Cardiac muscle cell (in vitro differentiated cells and primary cell): ENCODE data around the gene MOG. TPM values are rescaled to one million over a fixed set of nuclear protein-coding genes. Genes with fewer than 3 reads are reported as not detected.

Experiments
- DNase-seq, 2 donors: peaks; one replicate each; pipeline versions ENCODE4 v3.0.0 to v3.0.0-alpha.2; 2010 to 2017; ENCODE audit warnings: low read depth in 1 of 2, low spot score in 1 of 2
- H3K27ac ChIP-seq: fragments of 200-600 bp; sonication (generic); 2 replicates; pipeline ENCODE4 v1.5.1; 2016
- H3K27me3 ChIP-seq: fragments of 200-600 bp; sonication (generic); 2 replicates; pipeline ENCODE4 v1.6.0; 2016; ENCODE audit warnings: control low read depth
- H3K36me3 ChIP-seq: fragments of 200-600 bp; sonication (generic); 2 replicates; pipeline ENCODE4 v1.5.1; 2016; ENCODE audit warnings: control low read depth
- H3K4me1 ChIP-seq: fragments of 200-600 bp; sonication (generic); 2 replicates; pipeline ENCODE4 v1.8.1; 2017; ENCODE audit warnings: low read depth, mild to moderate bottlenecking, mixed run types
- H3K4me3 ChIP-seq: fragments of 200-600 bp; sonication (generic); 2 replicates; pipeline ENCODE4 v1.5.1; 2016; ENCODE audit warnings: mild to moderate bottlenecking
- H3K9me3 ChIP-seq: fragments of 200-600 bp; sonication (generic); 2 replicates; pipeline ENCODE4 v1.5.1; 2017; ENCODE audit warnings: low read depth, mild to moderate bottlenecking, control low read depth
- polyA plus RNA-seq: library from polyadenylated mRNA; unstranded; fragments of >200 nt; fragmentation: Nextera tagmentation; extraction: Ambion mirVana; gene quantifications from 2 replicates; pipeline ENCODE4 v1.2.1, GENCODE V29; 2016
- total RNA-seq: library from RNA; depleted of rRNA; stranded (reverse); fragments of >200 nt; gene quantifications from 2 replicates; pipeline ENCODE4 v1.2.3, GENCODE V29; 2016
- TF ChIP-seq, protein P1 (sequence below): IDR thresholded peaks from 2 replicates; pipeline ENCODE4 v1.5.1; 2012; ENCODE audit warnings: low read depth, mild to moderate bottlenecking, low read length

Gene MOG
- total and polyA plus RNA-seq, 2 experiments from 2014 or later, result 1.8 to 2.4 TPM

DNA sequence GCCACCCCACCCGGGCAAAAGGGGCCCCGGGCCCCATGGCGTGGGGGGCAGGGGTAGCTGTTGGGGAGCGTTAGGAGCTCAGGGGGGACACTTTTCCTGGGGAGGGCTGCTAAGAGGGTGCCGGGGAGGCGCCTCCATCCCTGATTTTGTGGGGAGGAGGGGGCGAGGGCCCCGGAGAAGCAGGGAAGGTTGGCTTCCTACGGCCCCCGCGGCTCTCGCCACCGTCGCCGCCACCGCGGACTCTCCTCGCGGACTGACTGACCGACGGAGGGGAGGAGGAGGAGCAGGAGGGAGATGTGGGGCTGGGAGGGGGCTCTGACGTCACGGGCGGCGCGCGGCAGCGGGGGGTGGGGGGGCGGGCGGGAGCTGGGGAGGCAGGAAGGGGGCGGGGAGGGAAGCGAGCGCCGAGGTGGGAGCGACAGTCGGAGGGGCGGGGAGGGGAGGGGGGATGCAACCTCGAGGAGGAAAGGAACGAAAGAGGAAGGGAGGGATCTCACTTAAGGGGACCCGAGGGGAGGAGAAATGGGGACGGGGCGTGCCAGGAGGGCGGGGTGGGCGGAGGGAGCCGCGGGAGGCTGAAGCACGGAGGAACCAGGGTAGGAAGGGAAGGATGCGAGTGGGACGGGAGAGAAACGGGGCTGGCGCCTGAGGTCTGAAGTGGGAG is 29.0 kb upstream of the MOG start:
- TF ChIP-seq, protein P1, sequence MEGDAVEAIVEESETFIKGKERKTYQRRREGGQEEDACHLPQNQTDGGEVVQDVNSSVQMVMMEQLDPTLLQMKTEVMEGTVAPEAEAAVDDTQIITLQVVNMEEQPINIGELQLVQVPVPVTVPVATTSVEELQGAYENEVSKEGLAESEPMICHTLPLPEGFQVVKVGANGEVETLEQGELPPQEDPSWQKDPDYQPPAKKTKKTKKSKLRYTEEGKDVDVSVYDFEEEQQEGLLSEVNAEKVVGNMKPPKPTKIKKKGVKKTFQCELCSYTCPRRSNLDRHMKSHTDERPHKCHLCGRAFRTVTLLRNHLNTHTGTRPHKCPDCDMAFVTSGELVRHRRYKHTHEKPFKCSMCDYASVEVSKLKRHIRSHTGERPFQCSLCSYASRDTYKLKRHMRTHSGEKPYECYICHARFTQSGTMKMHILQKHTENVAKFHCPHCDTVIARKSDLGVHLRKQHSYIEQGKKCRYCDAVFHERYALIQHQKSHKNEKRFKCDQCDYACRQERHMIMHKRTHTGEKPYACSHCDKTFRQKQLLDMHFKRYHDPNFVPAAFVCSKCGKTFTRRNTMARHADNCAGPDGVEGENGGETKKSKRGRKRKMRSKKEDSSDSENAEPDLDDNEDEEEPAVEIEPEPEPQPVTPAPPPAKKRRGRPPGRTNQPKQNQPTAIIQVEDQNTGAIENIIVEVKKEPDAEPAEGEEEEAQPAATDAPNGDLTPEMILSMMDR, result no peak
- DNase-seq, result peak; percentile 85 to 95
- H3K27ac ChIP-seq, result peak overlapping the region; percentile 46
- peak overlapping the region; percentile 57 for H3K4me3 ChIP-seq
- no peaks in the 10 kb centered on the region for H3K9me3 ChIP-seq
- peaks cover 11% of the 10 kb centered on the region for H3K36me3 ChIP-seq
- no peaks in the 10 kb centered on the region for H3K4me1 ChIP-seq
- H3K27me3 ChIP-seq, result no peaks in the 10 kb centered on the region

GRCh38 chr6:29628419-29629281 is 28.2 kb upstream of the MOG start:
- Histone ChIP-seq H3K9me3 (no peaks in the 10 kb centered on the region), H3K4me1 (no peaks in the 10 kb centered on the region), H3K4me3 (peak overlapping the region; percentile 57), H3K27me3 (no peaks in the 10 kb centered on the region), H3K36me3 (peaks cover 3% of the 10 kb centered on the region), H3K27ac (peak overlapping the region; percentile 46)
- peak; percentile 84 to 91 for DNase-seq
- TF ChIP-seq, protein P1, result peak; percentile 59

DNA sequence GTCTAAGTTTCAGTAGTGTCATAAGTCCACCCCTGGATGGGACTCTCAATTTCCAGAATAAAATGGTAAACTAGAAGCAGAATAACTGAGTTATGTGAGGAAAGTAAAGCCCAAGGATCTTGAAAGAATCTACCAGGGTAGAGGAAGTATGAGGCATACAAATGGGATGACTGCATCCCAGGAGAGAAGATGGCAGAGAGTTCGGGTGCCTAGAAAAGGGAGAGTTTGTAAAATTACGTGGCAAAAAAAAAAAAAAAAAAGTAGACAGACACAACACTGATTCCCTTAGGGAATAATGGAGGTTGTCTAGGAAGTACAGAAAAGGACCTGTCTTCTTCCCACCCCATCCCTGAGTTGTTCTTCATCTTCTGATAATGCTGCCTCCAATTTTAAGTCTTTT is 27.3 kb upstream of the MOG start:
- Histone ChIP-seq H3K36me3 (no peaks in the 10 kb centered on the region), H3K4me3 (no peak overlapping the region), H3K9me3 (no peaks in the 10 kb centered on the region), H3K27ac (no peak overlapping the region), H3K27me3 (no peaks in the 10 kb centered on the region), H3K4me1 (no peaks in the 10 kb centered on the region)
- no peak for DNase-seq
- TF ChIP-seq, protein P1, result no peak

DNA sequence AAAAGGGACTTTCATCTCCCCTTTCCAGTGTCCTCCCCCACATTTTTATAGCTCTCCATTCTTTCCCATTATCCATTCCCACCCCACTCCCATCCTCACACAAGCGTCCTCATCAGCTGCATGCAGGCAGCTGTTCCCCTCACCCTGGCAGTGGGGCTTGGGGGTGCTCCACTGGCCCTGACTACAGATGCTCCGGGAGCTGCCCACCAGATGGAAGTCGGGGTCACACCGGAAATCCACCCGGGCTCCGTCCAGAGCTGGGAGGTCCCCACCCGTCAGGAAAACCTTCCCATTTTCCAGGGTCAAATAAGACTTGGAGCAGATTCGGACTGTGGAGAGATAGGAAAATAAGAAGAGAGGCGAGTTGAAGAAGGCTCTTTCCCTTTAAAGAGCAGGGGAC is 26.6 kb upstream of the MOG start:
- DNase-seq, result no peak

GRCh38 chr6:29631209-29631810 is 25.6 kb upstream of the MOG start:
- Histone ChIP-seq H3K4me1 (no peaks in the 10 kb centered on the region), H3K27ac (no peak overlapping the region)

More for the DNA sequence above, 26.6 kb upstream of the MOG start:
- H3K36me3 ChIP-seq, result no peaks in the 10 kb centered on the region
- TF ChIP-seq, protein P1, result no peak
- H3K4me1 ChIP-seq, result no peaks in the 10 kb centered on the region
- no peak overlapping the region for H3K27ac ChIP-seq
- no peaks in the 10 kb centered on the region for H3K9me3 ChIP-seq
- no peaks in the 10 kb centered on the region for H3K27me3 ChIP-seq
- H3K4me3 ChIP-seq, result no peak overlapping the region

More at GRCh38 chr6:29631209-29631810, 25.6 kb upstream of the MOG start:
- peak in 1 of 2 donors; percentile 18 for DNase-seq
- Histone ChIP-seq H3K36me3 (no peaks in the 10 kb centered on the region), H3K27me3 (no peaks in the 10 kb centered on the region), H3K4me3 (no peak overlapping the region), H3K9me3 (no peaks in the 10 kb centered on the region)
- TF ChIP-seq, protein P1, result no peak
